GM12878 (cell line): ENCODE data around the gene EFHC1. TPM values are rescaled to one million over a fixed set of nuclear protein-coding genes. Genes with fewer than 3 reads are reported as not detected.

Experiments used
- ATAC-seq: fragments of 200-7000 bp; cut with Tn5 transposase; 3 replicates; pipeline ENCODE4 v1.9.1; 2020; ENCODE audit warnings: mild to moderate bottlenecking, moderate library complexity
- BruUV-seq: library from RNA; stranded (reverse); fragments of 400-500 nt; replicated peaks from 2 replicates; lab custom pipeline; 2021; lab: Mats Ljungman, UMichigan
- CTCF ChIA-PET: fragments of 300-600 bp; sonication (Branson Sonifier 250); formaldehyde crosslinking; extraction: SDS; loops from one replicate; lab custom pipeline; 2021; ENCODE audit warnings: inconsistent platforms; lab: Yijun Ruan, JAX
- POLR2A ChIA-PET: fragments of 350-600 bp; formaldehyde crosslinking; extraction: SDS; loops from one replicate; lab custom pipeline; 2021; ENCODE audit warnings: inconsistent platforms; lab: Charles Lee
- RAD21 ChIA-PET: fragments of 300-600 bp; sonication (Branson Sonifier 250); formaldehyde crosslinking; loops from one replicate; lab custom pipeline; 2023; ENCODE audit warnings: antibody characterized with exemption; ENCODE audit not compliant: unreplicated experiment; lab: Charles Lee
- SMC1A ChIA-PET: fragments of 300-600 bp; sonication (Branson Sonifier 250); formaldehyde crosslinking; loops from one replicate; lab custom pipeline; 2023; ENCODE audit not compliant: unreplicated experiment, uncharacterized antibody; lab: Charles Lee
- DNase-seq: peaks from one replicate; pipeline ENCODE4 v3.0.0-alpha.2; 2011; ENCODE audit warnings: low read depth, low spot score
- FAIRE-seq: peaks from 3 replicates; lab custom pipeline; 2011; peaks lifted over from hg19 to GRCh38; lab: Jason Lieb, UNC
- H2AFZ ChIP-seq: 2 replicates; pipeline ENCODE4 v1.6.0; 2011; ENCODE audit warnings: low read depth, low read length, control low read depth; ENCODE audit not compliant: control insufficient read depth
- H3K27ac ChIP-seq: 2 replicates; pipeline ENCODE4 v1.5.1; 2011; ENCODE audit warnings: control low read depth; ENCODE audit not compliant: control insufficient read depth, insufficient read depth
- H3K27me3 ChIP-seq, 2 experiments: replicated peaks in 1 of 2; 2 replicates each; pipeline versions ENCODE4 v1.6.0 to v1.6.1; 2011; ENCODE audit warnings: low read length in 1 of 2; ENCODE audit not compliant: control insufficient read depth in 2 of 2, insufficient read depth in 2 of 2
- H3K36me3 ChIP-seq, 2 experiments: 2 replicates each; pipeline ENCODE4 v1.5.1; 2011; ENCODE audit warnings: low read length in 1 of 2; ENCODE audit not compliant: control insufficient read depth in 2 of 2, insufficient read depth in 2 of 2
- H3K4me1 ChIP-seq: 2 replicates; pipeline ENCODE4 v1.6.1; 2011; ENCODE audit warnings: mild to moderate bottlenecking, low read length, moderate library complexity, mixed read lengths; ENCODE audit not compliant: control insufficient read depth, insufficient read depth
- H3K4me2 ChIP-seq: 2 replicates; pipeline ENCODE4 v1.6.0; 2011; ENCODE audit warnings: control low read depth; ENCODE audit not compliant: control insufficient read depth, insufficient read depth
- H3K4me3 ChIP-seq: fragments of 200-600 bp; sonication (generic); 2 replicates; pipeline ENCODE4 v1.5.1; 2016
- H3K79me2 ChIP-seq: 2 replicates; pipeline ENCODE4 v1.6.0; 2011; ENCODE audit warnings: low read length; ENCODE audit not compliant: control insufficient read depth, insufficient read depth
- H3K9ac ChIP-seq: 2 replicates; pipeline ENCODE4 v1.8.0; 2011; ENCODE audit warnings: low read length, control low read depth, mixed read lengths; ENCODE audit not compliant: control insufficient read depth, insufficient read depth
- H3K9me3 ChIP-seq: replicated peaks from 3 replicates; pipeline ENCODE4 v1.5.1; 2011; ENCODE audit warnings: mild to moderate bottlenecking, low read length; ENCODE audit not compliant: control insufficient read depth, insufficient read depth
- H4K20me1 ChIP-seq: 2 replicates; pipeline ENCODE4 v1.6.0; 2011; ENCODE audit not compliant: control insufficient read depth, insufficient read depth
- MEF2B ChIP-seq: fragments of 450-650 bp; IDR thresholded peaks from 2 replicates; pipeline ENCODE4 v1.6.1; 2018; ENCODE audit warnings: mild to moderate bottlenecking, moderate library complexity; ENCODE audit not compliant: partially characterized antibody, poor library complexity, severe bottlenecking
- RAD21 ChIP-seq: IDR thresholded peaks from 2 replicates; pipeline ENCODE4 v1.6.1; 2011; ENCODE audit warnings: mild to moderate bottlenecking, low read depth, low read length, moderate library complexity; ENCODE audit not compliant: insufficient read depth
- RELA ChIP-seq: fragments of 450-650 bp; IDR thresholded peaks from 2 replicates; pipeline ENCODE4 v1.8.0; 2014; ENCODE audit warnings: borderline replicate concordance; ENCODE audit not compliant: partially characterized antibody
- WGBS: methylation state at CpG from one replicate; pipeline ENCODE4 v1.1.6; 2016; ENCODE audit warnings: low lambda C conversion rate; ENCODE audit not compliant: insufficient replicate concordance, insufficient coverage; ENCODE audit errors: missing lambda C conversion rate; 5-methylcytosine and 5-hydroxymethylcytosine counted together
- in situ Hi-C: fragments of 300-500 bp; cut with MboI; formaldehyde crosslinking; loops from 9 replicates; pipeline ENCODE4 v1.14.3; 2018; ENCODE audit warnings: mixed read lengths
- intact Hi-C: fragments of 100-400 bp; cut with micrococcal nuclease; formaldehyde crosslinking; loops from one replicate; pipeline ENCODE4 v1.14.2; 2022; ENCODE audit not compliant: unreplicated experiment
- polyA plus RNA-seq, 11 experiments: library from polyadenylated mRNA; depleted of rRNA in 4 of 11; unstranded in 6 of 11; stranded (reverse) in 5 of 11; fragments of >200 nt; fragmentation: Nextera tagmentation in 4 of 11; fragmentation: Illumina TruSeq in 1 of 11; extraction: Ambion mirVana in 4 of 11; extraction: Trizol in 1 of 11; gene quantifications; 1 replicate in 1 of 11; 2 replicates in 10 of 11; pipeline versions ENCODE4 v1.2.1 to v1.2.3, GENCODE V29; 2011 to 2016; ENCODE audit warnings: inconsistent platforms in 2 of 11, missing spikeins in 2 of 11, low read depth in 1 of 11
- total RNA-seq, 4 experiments: library from RNA; depleted of rRNA in 3 of 4; stranded (reverse); fragments of >200 nt in 3 of 4; fragmentation: Illumina TruSeq in 1 of 4; extraction: Trizol in 1 of 4; gene quantifications; 2 replicates each; pipeline versions ENCODE4 v1.2.1 to v1.2.3, GENCODE V29; 2013 to 2021

EFHC1 gene
- total and polyA plus RNA-seq, 10 of the 15 experiments (the other 5 are each of a cell fraction or from before 2014, with no cell fraction given) = 5.5 to 14.5 (median 8.8) TPM

DNA sequence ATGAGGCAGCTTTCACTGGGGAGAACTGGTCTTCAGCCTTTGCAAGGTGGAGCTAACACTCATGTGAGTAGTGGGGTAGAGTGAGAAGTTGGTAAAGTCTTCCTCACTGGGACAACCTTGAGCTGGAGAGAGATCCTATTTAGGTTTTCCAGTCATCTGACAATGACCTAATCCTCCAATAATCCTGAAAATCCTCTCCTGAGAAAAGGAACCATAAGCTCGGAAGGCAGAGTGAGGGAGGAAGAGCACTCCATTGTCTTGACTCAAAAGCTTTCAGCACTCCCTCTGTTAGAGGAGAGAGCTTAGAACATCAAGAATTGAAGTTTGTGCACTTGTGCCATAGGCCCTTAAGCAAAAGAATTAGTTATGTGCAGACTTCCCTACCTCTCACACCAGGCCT is 78.9 kb downstream of the EFHC1 start:
- ChIA-PET POLR2A (interaction anchor here (1.2 to 3.5 kb wide), 6 partner anchors 9 to 80 kb away, joined by 3 to 16 read pairs (median 6); partner anchors contain the start of gene EFHC1), CTCF (interaction anchor here (0.7 to 4.1 kb wide), 18 partner anchors 9 to 163 kb away, joined by 3 to 38 read pairs (median 4); partner anchors contain the start of genes EFHC1 and TRAM2), RAD21 (interaction anchor here (1.0 to 11.6 kb wide), 12 partner anchors 11 to 169 kb away, joined by 3 to 124 read pairs (median 6); partner anchors contain the start of genes EFHC1 and PAQR8), SMC1A (interaction anchor here (0.7 to 14.8 kb wide), 20 partner anchors 9 to 502 kb away, joined by 3 to 249 read pairs (median 5); partner anchors contain the start of genes EFHC1 and MCM3)
- in situ Hi-C loops (loop anchor here (5.0 kb wide), 2 partner anchors 82 to 197 kb away; no protein-coding TSS in a partner anchor), intact Hi-C loops (loop anchor here (2.0 to 5.0 kb wide), 3 partner anchors 78 to 217 kb away; partner anchors contain the start of genes MCM3 and TRAM2)
- H2AFZ ChIP-seq = no peak overlapping the region
- no peaks in the 10 kb centered on the region for H3K27me3 ChIP-seq
- DNase-seq = no peak
- WGBS = 95% methylated on average over 1 of the region's 1 CpG
- H3K4me1 ChIP-seq = peaks cover 55% of the 10 kb centered on the region
- TSS peak; percentile 89 for BruUV-seq
- peak overlapping the region; percentile 96 for H3K27ac ChIP-seq
- H3K9me3 ChIP-seq = no peaks in the 10 kb centered on the region; the same call in 2 of the 3 replicates
- H3K36me3 ChIP-seq = peaks cover 2 to 5% of the 10 kb centered on the region in 2 experiments; a peak in 3 of 4 replicates
- H3K4me2 ChIP-seq = peak overlapping the region; percentile 63
- H3K79me2 ChIP-seq = no peaks in the 10 kb centered on the region
- peak overlapping the region; percentile 38 for H3K9ac ChIP-seq
- H4K20me1 ChIP-seq = no peaks in the 10 kb centered on the region
- FAIRE-seq = no peak
- 0 out of 2 replicates have a peak overlapping the region, but pooled peaks have one; percentile 61 for H3K4me3 ChIP-seq
- ATAC-seq = no peak
- TF ChIP-seq MEF2B = no peak
- no peak for TF ChIP-seq RAD21
- no peak for TF ChIP-seq RELA
